B cell (primary cell): ENCODE results near the gene SLC25A14. TPM values are rescaled to one million over a fixed set of nuclear protein-coding genes. Genes with fewer than 3 reads are reported as not detected.

Experiments used
- ATAC-seq: fragments of 200-7000 bp; cut with Tn5 transposase; one replicate; pipeline ENCODE4 v1.10.0; 2021; ENCODE audit warnings: low read depth, mild to moderate bottlenecking, moderate number of reproducible peaks, moderate library complexity
- CTCF ChIA-PET: fragments of 350-600 bp; sonication (Branson Sonifier 250); formaldehyde crosslinking; loops from one replicate; lab custom pipeline; 2021; ENCODE audit warnings: antibody characterized with exemption, inconsistent platforms; lab: Charles Lee
- POLR2A ChIA-PET: fragments of 350-600 bp; sonication (Branson Sonifier 250); formaldehyde crosslinking; loops from one replicate; lab custom pipeline; 2021; ENCODE audit warnings: antibody characterized with exemption; lab: Charles Lee
- DNase-seq: peaks from one replicate; pipeline ENCODE4 v3.0.0; 2013
- H2AFZ ChIP-seq: 2 replicates; pipeline ENCODE4 v1.6.1; 2012; ENCODE audit warnings: mild to moderate bottlenecking, low read depth, low read length; ENCODE audit not compliant: insufficient read depth, poor library complexity, severe bottlenecking
- H3K27ac ChIP-seq, 2 donors: 1 replicate in 1 of 2; 2 replicates in 1 of 2; pipeline ENCODE4 v1.5.1; 2012 to 2013; ENCODE audit warnings: low read length in 2 of 2, mild to moderate bottlenecking in 2 of 2, moderate library complexity in 1 of 2
- H3K27me3 ChIP-seq, 4 experiments: fragments of 200-600 bp in 1 of 4; sonication (generic) in 1 of 4; replicated peaks in 1 of 4; 1 replicate in 2 of 4; 2 replicates in 2 of 4; pipeline versions ENCODE4 v1.6.1 to v1.7.0; 2013 to 2016; ENCODE audit warnings: low read length in 3 of 4, mild to moderate bottlenecking in 2 of 4, mixed read lengths in 1 of 4, moderate library complexity in 1 of 4; ENCODE audit not compliant: insufficient read depth in 4 of 4, control insufficient read depth in 3 of 4; ENCODE audit errors: control extremely low read depth in 1 of 4
- H3K36me3 ChIP-seq, 2 experiments: replicated peaks in 1 of 2; 1 replicate in 1 of 2; 2 replicates in 1 of 2; pipeline versions ENCODE4 v1.6.1 to v1.7.1; 2013; ENCODE audit warnings: low read length in 1 of 2; ENCODE audit not compliant: insufficient read depth in 2 of 2, control insufficient read depth in 1 of 2; ENCODE audit errors: control extremely low read depth in 1 of 2, extremely low read depth in 1 of 2
- H3K4me1 ChIP-seq, 2 donors: fragments of 200-600 bp in 1 of 2; sonication (generic) in 1 of 2; 1 replicate in 1 of 2; 2 replicates in 1 of 2; pipeline versions ENCODE4 v1.5.1 to v1.6.1; 2013 to 2017; ENCODE audit warnings: low read length in 2 of 2; ENCODE audit not compliant: control insufficient read depth in 2 of 2, insufficient read depth in 2 of 2
- H3K4me2 ChIP-seq: replicated peaks from 2 replicates; pipeline ENCODE3; 2012; ENCODE audit warnings: mild to moderate bottlenecking, low read depth, low read length; ENCODE audit not compliant: poor library complexity, severe bottlenecking
- H3K4me3 ChIP-seq, 5 experiments: fragments of 200-600 bp in 1 of 5; sonication (generic) in 1 of 5; 1 replicate in 3 of 5; 2 replicates in 2 of 5; pipeline versions ENCODE4 v1.5.1 to v1.7.0; 2011 to 2016; ENCODE audit warnings: low read length in 4 of 5, mild to moderate bottlenecking in 4 of 5, low read depth in 2 of 5, control low read depth in 1 of 5, moderate library complexity in 1 of 5; ENCODE audit not compliant: insufficient read depth in 1 of 5; ENCODE audit errors: control extremely low read depth in 1 of 5, extremely low read depth in 1 of 5
- H3K79me2 ChIP-seq: fragments of 200-600 bp; sonication (generic); one replicate; pipeline ENCODE4 v1.6.0; 2016; ENCODE audit warnings: low read length; ENCODE audit not compliant: control insufficient read depth, insufficient read depth
- H3K9ac ChIP-seq: fragments of 200-600 bp; sonication (generic); 2 replicates; pipeline ENCODE4 v1.6.1; 2017; ENCODE audit warnings: mild to moderate bottlenecking, low read length, moderate library complexity
- H3K9me3 ChIP-seq, 3 donors: one replicate each; pipeline versions ENCODE4 v1.6.1 to v1.7.1; 2013; ENCODE audit warnings: low read length in 2 of 3; ENCODE audit not compliant: control insufficient read depth in 2 of 3, insufficient read depth in 1 of 3; ENCODE audit errors: control extremely low read depth in 1 of 3
- H4K20me1 ChIP-seq: 2 replicates; pipeline ENCODE4 v1.6.0; 2012; ENCODE audit warnings: mild to moderate bottlenecking, low read length; ENCODE audit not compliant: insufficient read depth, control insufficient read depth, poor library complexity, severe bottlenecking
- H3K27ac Mint-ChIP-seq: one replicate; pipeline ENCODE4 v1.8.0; 2021; ENCODE audit warnings: mixed read lengths
- H3K27me3 Mint-ChIP-seq: one replicate; pipeline ENCODE4 v1.8.0; 2021; ENCODE audit warnings: mixed read lengths
- H3K4me1 Mint-ChIP-seq: one replicate; pipeline ENCODE4 v1.8.0; 2021; ENCODE audit warnings: mixed read lengths
- H3K4me3 Mint-ChIP-seq: one replicate; pipeline ENCODE4 v1.8.0; 2021; ENCODE audit warnings: mixed read lengths
- H3K9me3 Mint-ChIP-seq: one replicate; pipeline ENCODE4 v1.8.0; 2022; ENCODE audit warnings: mixed read lengths; ENCODE audit not compliant: insufficient read depth
- CTCF ChIP-seq: fragments of 200-600 bp; IDR thresholded peaks from one replicate; pipeline ENCODE4 v1.8.0; 2022; ENCODE audit warnings: antibody characterized with exemption, mild to moderate bottlenecking
- EZH2 ChIP-seq: IDR thresholded peaks from 2 replicates; pipeline ENCODE4 v1.6.1; 2012; ENCODE audit warnings: borderline replicate concordance, low read depth, mild to moderate bottlenecking, moderate library complexity, low read length; ENCODE audit not compliant: insufficient read depth, poor library complexity, severe bottlenecking
- WGBS: methylation state at CpG from one replicate; pipeline ENCODE4 v1.1.5; 2013; ENCODE audit warnings: missing lambda C conversion rate; ENCODE audit not compliant: insufficient coverage; 5-methylcytosine and 5-hydroxymethylcytosine counted together
- intact Hi-C: fragments of 100-400 bp; cut with micrococcal nuclease; formaldehyde crosslinking; loops from one replicate; pipeline ENCODE4 v1.10.0; 2022
- polyA plus RNA-seq: library from polyadenylated mRNA; depleted of rRNA; stranded (reverse); fragments of >200 nt; gene quantifications from 2 replicates; pipeline ENCODE4 v1.2.3, GENCODE V29; 2012
- total RNA-seq, 2 donors: library from RNA; stranded (reverse); fragments of 120-200 nt in 1 of 2; gene quantifications; 1 replicate in 1 of 2; 2 replicates in 1 of 2; pipeline versions ENCODE4 v1.2.3 to v1.2.4, GENCODE V29; 2013 to 2022

SLC25A14 gene
- total and polyA plus RNA-seq, 2 donors (not counting 1 experiment from before 2014, with no cell fraction given): 13.1 to 23.7 TPM

- Histone ChIP-seq H3K4me3 (no peak overlapping the region), H3K36me3 (no peaks in the 10 kb centered on the region), H3K4me2 (no peak overlapping the region), H4K20me1 (no peaks in the 10 kb centered on the region), H3K27ac (no peak overlapping the region), H3K9ac (no peak overlapping the region), H2AFZ (no peak overlapping the region), H3K27me3 (no peaks in the 10 kb centered on the region), H3K4me1 (no peaks in the 10 kb centered on the region), H3K9me3 (no peaks in the 10 kb centered on the region), H3K79me2 (no peaks in the 10 kb centered on the region)
- no peak overlapping the region for H3K4me3 Mint-ChIP-seq
- DNase-seq: no peak
- POLR2A ChIA-PET: no interaction called here
- intact Hi-C loops: no loop called here
- H3K27me3 Mint-ChIP-seq: peaks cover 3% of the 10 kb centered on the region
- no peaks in the 10 kb centered on the region for H3K9me3 Mint-ChIP-seq
- no CpG with 5 or more reads among the region's 2 CpGs for WGBS
- no peak overlapping the region for H3K27ac Mint-ChIP-seq
- TF ChIP-seq EZH2 (no peak), CTCF (no peak)
- no peak for ATAC-seq
- H3K4me1 Mint-ChIP-seq: no peaks in the 10 kb centered on the region
- CTCF ChIA-PET: no interaction called here
Observed at GRCh38 chrX:130300010-130300282, 39.8 kb upstream of the SLC25A14 start.

- H3K4me3 Mint-ChIP-seq: no peak overlapping the region
- DNase-seq: no peak
- Histone ChIP-seq H3K27ac (no peak overlapping the region), H3K9ac (no peak overlapping the region), H4K20me1 (no peaks in the 10 kb centered on the region), H3K36me3 (no peaks in the 10 kb centered on the region), H3K4me1 (no peaks in the 10 kb centered on the region), H3K27me3 (no peaks in the 10 kb centered on the region), H3K79me2 (no peaks in the 10 kb centered on the region), H3K9me3 (no peaks in the 10 kb centered on the region), H3K4me3 (no peak overlapping the region), H3K4me2 (no peak overlapping the region), H2AFZ (no peak overlapping the region)
- ATAC-seq: no peak
- ChIA-PET CTCF (no interaction called here), POLR2A (no interaction called here)
- H3K9me3 Mint-ChIP-seq: no peaks in the 10 kb centered on the region
- no CpG with 5 or more reads among the region's 1 CpG for WGBS
- no peak overlapping the region for H3K27ac Mint-ChIP-seq
- no peak for TF ChIP-seq CTCF
- no peak for TF ChIP-seq EZH2
- intact Hi-C loops: no loop called here
- peaks cover 3% of the 10 kb centered on the region for H3K27me3 Mint-ChIP-seq
- no peaks in the 10 kb centered on the region for H3K4me1 Mint-ChIP-seq
Observed at GRCh38 chrX:130301405-130301804, 38.3 kb upstream of the SLC25A14 start.
